Stimulated activated CD8-positive, alpha-beta memory T cell treated with anti-CD3 and anti-CD28 coated beads, Interleukin-7, amount 100 ng/mL, for 4 hours (primary cell): ENCODE data around the gene NEO1.
A peak's percentile ranks its signal among the peaks of the same experiment; 100 is the strongest.

Source experiments
- DNase-seq, 2 donors: peaks; one replicate each; pipeline ENCODE4 v3.0.0-alpha.2; 2020; ENCODE audit warnings: low read depth in 2 of 2

The NEO1 gene

GRCh38 chr15:73051807-73052652, at the start of gene NEO1:
TSS of gene NEO1 (plus strand) at chr15:73052463. CDS start at chr15:73052676, 213 bp downstream.
- peak; percentile 39 to 73 for DNase-seq

GRCh38 chr15:73004462-73004861, 47.8 kb upstream of the NEO1 start:
- no peak for DNase-seq

GRCh38 chr15:73005032-73005431, 47.2 kb upstream of the NEO1 start:
- DNase-seq: no peak

- no peak for DNase-seq
Observed at GRCh38 chr15:73005446-73005845, 46.8 kb upstream of the NEO1 start.

GRCh38 chr15:73006523-73006922, 45.7 kb upstream of the NEO1 start:
- DNase-seq: no peak

GRCh38 chr15:73009066-73010056, 42.9 kb upstream of the NEO1 start:
- no peak for DNase-seq

- DNase-seq: no peak
Observed at GRCh38 chr15:73010154-73011152, 41.8 kb upstream of the NEO1 start.

- DNase-seq: no peak
Observed at GRCh38 chr15:73014904-73015303, 37.4 kb upstream of the NEO1 start.

- no peak for DNase-seq
Observed at GRCh38 chr15:73015493-73015892, 36.8 kb upstream of the NEO1 start.

- no peak for DNase-seq
Observed at GRCh38 chr15:73017987-73018386, 34.3 kb upstream of the NEO1 start.

- no peak for DNase-seq
Observed at GRCh38 chr15:73019154-73019553, 33.1 kb upstream of the NEO1 start.

GRCh38 chr15:73019601-73020146, 32.6 kb upstream of the NEO1 start:
- DNase-seq: no peak

GRCh38 chr15:73021139-73021621, 31.1 kb upstream of the NEO1 start:
- no peak for DNase-seq

GRCh38 chr15:73022161-73022560, 30.1 kb upstream of the NEO1 start:
- DNase-seq: no peak

- DNase-seq: no peak
Observed at GRCh38 chr15:73023071-73023470, 29.2 kb upstream of the NEO1 start.

GRCh38 chr15:73024168-73024567, 28.1 kb upstream of the NEO1 start:
- DNase-seq: no peak

- DNase-seq: no peak
Observed at GRCh38 chr15:73026511-73027054, 25.7 kb upstream of the NEO1 start.

- DNase-seq: no peak
Observed at GRCh38 chr15:73028031-73028430, 24.2 kb upstream of the NEO1 start.

- no peak for DNase-seq
Observed at GRCh38 chr15:73028831-73029451, 23.3 kb upstream of the NEO1 start.

- no peak for DNase-seq
Observed at GRCh38 chr15:73030122-73030679, 22.1 kb upstream of the NEO1 start.
